AG20443 (cell line): Measurements from ENCODE around the gene HCFC1R1.

ENCODE experiments used
- DNase-seq: peaks from one replicate; pipeline ENCODE4 v3.0.0; 2012; ENCODE audit warnings: low spot score, mixed read lengths

Gene HCFC1R1

GRCh38 chr16:3000540-3000939 is 23.2 kb downstream of the HCFC1R1 start:
- DNase-seq = no peak

DNA sequence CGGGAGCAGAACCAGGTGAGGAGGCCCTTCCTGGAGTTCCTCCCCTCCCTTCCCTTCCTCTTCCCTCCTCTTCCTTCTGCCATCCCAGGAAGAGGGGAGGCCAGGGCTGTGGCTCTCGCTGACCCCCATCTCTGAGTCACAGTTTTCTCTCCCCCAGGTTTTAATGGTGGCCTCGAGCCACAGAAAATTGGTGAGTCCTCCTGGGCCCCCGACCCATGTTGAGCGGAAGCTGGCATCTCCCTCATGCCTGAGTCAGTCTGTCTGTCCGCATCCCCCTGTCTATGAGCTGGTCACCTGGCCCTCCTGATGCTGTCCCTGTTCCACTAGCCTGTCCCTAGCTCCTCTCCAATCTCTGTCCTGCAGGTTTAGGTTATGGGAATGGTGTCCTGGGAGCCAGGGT is 23.8 kb downstream of the HCFC1R1 start:
- DNase-seq = no peak

GRCh38 chr16:2996298-2996697 is 27.4 kb downstream of the HCFC1R1 start:
- no peak for DNase-seq

GRCh38 chr16:2992383-2993081 is 31.2 kb downstream of the HCFC1R1 start:
- DNase-seq = no peak

DNA sequence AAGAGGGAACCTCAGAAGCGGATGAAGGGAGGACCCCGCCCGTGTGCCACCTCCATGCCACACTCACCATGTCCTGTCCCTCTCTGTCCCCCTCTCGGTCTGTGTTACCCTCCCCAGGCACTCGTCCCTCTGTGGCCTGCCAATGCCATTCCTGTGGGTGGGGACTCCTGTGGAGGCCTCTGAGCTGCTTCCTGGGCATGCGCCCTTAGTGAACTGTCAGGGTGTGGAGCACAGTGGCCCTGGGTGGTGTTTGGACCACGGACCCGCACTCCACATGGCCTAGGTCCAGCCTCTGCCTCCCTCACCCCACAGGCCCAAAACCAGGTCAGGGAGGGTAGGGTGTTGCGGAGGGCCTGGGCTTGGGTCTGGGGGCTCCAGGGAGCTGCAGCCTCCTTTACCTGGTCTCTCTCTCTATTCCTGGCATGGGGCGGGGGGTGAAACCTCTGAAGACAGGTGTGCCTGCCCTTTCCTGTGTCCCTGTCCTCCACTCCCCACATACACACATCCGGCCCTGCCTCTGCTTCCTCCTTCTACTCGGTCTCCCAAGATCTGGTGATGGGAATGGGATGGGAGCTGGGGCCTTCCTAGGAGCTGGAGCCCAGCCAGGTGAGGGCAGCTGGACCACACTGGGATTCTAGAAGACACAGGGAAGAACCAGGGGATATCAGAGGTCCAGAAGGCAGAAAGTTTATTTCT is 32.0 kb downstream of the HCFC1R1 start:
- DNase-seq = no peak

DNA sequence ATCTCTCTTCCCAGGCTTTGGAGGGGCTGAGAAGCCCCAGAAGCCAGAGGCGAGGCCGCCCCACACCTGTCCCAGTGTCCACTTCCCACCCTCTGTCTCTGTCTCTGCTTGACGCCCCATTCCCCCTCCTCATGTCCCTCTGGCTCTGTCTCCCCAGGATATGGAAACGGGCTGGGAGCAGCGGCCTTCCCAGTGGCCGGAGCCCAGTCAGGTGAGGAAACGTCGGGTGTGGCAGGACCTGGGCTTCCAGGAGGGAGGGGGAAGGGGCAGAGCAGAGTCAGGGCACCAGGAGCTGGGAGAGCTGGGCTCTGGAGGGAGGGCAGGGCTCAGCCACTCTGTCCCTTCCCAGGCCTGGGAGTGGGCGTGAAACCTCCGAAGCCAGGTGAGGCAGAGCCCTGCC is 32.9 kb downstream of the HCFC1R1 start:
- no peak for DNase-seq

DNA sequence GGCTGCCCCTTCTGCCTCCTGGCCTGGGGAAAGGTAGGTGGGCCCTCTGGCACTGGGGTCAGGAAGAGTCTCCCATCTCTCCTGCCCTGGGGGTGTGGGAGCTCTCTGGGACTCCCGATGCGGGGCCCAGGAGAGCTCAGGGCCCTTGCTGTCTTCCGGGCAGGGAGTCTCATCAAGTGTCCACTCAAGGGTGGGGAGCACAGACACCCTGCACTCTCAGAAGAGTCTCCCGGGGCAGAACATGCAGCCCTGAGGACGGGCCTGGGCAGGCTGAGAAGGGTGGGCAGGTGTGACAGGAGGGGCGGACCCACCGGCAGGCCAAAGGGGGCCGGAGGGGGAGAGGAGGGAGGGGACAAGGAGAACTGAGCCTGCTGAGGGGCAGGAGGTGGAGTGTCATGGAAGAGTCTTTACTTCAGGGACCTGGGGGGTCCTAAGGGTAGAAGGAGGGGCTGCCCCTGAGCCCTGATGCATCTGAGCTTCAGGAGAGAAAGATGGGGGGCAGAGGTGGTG is 35.1 kb downstream of the HCFC1R1 start:
- DNase-seq = no peak

GRCh38 chr16:2987833-2988232 is 35.9 kb downstream of the HCFC1R1 start:
- DNase-seq = no peak

DNA sequence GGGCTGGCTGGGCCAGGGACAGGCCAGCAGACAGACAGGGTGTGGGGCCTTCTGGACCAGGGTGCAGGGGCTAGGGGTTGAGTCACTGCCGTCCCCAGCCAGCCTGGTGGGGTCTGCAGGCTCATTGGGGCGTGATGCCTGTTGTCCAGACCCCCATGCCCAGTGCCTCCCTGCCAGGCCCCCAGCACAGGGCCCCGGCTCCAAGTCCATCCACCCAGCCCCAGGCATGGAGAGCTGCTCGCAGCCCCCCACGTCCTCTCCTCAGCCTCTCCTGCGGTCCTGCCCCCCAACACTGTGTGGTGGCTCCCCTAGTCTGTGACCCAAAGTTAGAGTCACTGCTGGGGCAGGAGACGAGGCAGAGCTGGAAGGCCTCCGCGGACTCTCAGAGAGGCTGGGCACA is 36.5 kb downstream of the HCFC1R1 start:
- DNase-seq = no peak

DNA sequence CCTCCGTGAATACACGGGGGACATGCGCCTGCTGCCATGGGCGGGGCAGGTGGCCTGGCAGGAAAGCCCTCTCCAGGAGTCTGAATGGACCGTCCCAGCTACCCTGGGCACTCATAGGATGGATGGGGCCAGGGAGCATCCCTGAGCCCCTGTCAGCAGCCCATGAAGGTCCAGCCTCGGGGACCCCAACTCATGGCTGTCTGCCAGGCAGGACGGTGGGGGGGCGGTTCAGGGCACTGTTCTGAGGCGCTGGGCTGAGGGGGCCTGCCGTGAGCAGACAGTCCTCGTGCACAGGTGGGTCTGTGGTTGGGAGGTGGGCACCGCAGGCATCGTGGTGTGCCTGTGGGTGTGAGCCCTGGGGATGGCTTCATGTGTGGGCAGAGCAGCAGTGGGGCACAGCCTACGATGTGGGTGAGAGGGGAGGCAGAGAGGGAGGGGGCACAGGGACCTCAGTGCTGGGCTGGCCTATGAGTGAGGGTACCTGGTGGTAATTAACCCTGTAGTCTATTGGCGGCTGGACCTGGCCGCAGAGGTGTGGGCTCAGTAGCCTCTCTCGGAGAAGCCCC is 37.0 kb downstream of the HCFC1R1 start:
- DNase-seq = no peak

- DNase-seq = no peak
Observed at GRCh38 chr16:2985893-2986355, 37.8 kb downstream of the HCFC1R1 start.

GRCh38 chr16:2985462-2985861 is 38.3 kb downstream of the HCFC1R1 start:
- no peak for DNase-seq

DNA sequence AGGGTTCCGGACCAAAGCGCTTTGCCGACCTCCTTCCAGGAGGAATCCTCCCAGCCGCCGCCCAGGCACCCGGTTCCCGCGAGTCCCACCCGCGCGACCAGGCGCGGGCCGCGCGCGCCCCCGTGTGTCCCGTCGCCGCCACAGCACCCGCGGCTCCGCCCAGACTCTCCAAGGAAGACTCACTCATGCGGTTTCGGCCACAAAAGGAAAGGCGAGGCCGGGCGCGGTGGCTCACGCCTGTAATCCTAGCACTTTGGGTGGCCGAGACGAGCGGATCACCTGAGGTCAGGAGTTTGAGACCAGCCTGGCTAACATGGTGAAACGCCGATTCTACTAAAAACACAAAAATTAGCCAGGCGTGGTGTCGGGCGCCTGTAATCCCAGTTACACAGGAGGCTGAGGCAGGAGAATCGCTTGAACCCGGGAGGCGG is 40.0 kb downstream of the HCFC1R1 start:
- DNase-seq = peak; percentile 96

DNA sequence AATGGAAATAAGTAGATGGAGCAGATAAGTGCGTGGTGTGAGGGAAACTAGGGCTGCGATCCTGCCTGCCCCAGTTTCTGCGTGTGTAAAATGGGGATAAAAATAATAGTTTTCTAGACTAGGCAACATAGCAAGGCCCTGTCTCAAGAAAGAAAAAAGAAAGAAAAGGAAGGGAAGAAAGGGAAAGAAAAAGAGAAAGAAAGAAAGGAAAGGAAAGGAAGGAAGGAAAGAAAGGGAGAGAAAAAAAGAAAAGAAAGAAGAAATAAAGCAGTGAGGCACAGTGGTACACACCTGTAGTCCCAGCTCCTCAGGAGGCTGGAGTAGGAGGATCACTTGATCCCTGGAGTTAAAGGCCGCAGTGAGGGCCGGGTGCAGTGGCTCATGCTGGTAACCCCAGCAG is 41.3 kb downstream of the HCFC1R1 start:
- no peak for DNase-seq

- no peak for DNase-seq
Observed at GRCh38 chr16:2981899-2982250, 41.9 kb downstream of the HCFC1R1 start.

DNA sequence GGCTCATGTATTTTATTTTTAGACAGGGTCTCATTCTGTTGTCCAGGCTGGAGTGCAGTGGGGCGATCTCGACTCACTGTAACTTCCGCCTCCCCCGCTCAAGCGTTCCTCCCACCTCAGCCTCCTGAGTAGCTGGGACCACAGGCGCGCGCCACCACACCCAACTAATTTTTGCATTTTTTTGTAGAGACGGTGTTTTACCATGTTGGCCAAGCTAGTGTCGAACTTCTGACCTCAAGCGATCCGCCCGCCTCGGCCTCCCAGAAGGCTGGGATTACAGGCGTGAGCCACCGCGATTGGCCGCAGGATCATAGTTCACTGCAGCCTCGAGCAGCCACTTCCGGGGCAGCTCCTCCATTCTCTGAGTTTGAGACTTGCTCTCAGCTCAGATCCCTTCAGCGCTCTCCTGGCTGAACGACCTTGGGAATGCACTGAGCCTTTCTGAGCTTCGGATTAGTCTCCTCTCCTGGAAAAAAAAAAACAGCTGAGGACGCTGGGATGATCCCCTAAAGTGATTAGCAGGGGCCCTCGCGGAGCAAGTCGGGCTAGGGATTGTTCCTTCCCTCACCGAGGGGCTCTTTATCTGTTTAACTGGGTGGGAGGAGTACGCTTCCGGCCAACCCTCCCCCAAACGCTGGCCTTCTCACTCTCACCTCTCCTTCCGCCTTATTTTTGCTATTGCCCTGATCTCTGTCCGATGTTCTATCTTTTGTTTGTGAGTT is 42.4 kb downstream of the HCFC1R1 start:
- no peak for DNase-seq

- DNase-seq = peak; percentile 100
Observed at GRCh38 chr16:2980227-2981176, 43.2 kb downstream of the HCFC1R1 start, which contains the start of gene PKMYT1. Gene PKMYT1 (minus strand): TSS chr16:2980446. CDS start chr16:2979657, 789 bp downstream.

DNA sequence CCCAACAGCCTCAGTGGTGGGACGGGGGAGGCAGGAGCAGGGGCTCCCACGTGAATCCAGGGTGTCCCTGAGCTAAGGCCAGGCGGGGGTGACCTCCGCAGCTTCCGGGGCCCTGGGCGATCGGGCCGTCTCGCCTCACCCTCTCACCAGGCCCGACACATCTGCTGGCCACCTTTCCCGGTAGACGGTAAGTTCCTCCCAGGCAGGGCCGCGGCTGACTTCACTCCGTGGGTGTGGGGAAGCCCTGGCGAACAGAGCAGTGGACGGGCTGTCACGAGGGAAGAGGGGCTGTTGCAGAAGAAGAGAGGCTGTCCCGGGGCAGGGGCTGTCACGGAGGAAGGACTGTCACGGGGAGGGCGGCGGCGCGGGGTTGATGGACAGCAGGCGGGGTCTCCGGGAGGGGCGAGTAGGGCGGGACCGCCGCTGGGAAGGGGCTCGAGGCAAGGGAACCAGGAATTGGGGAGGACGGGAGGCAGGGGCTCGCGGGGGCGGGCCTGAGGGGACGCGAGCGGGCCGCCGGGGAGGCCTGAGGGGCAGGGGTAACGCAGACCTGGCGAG is 44.0 kb downstream of the HCFC1R1 start:
- peak; percentile 30 for DNase-seq

DNA sequence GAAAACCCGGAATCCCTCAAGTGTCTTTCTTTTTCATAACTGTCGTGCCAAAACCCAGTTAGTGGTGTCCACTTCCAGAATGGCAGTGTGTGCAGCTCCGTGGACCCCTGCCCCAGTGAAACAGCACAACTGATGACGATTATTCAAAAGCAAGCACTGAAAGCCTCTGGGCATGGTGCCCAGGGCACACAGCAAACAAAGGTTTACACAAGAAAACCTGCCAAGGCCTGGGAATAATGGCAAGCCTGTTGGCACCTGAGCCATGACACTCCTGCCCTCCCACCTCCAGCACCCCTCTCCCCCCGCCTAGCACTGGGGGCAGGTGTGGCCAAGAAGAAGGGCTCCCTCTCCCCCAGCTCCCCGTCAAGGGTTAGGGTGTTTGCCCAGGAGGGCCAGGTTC is 46.3 kb downstream of the HCFC1R1 start:
- DNase-seq = no peak

DNA sequence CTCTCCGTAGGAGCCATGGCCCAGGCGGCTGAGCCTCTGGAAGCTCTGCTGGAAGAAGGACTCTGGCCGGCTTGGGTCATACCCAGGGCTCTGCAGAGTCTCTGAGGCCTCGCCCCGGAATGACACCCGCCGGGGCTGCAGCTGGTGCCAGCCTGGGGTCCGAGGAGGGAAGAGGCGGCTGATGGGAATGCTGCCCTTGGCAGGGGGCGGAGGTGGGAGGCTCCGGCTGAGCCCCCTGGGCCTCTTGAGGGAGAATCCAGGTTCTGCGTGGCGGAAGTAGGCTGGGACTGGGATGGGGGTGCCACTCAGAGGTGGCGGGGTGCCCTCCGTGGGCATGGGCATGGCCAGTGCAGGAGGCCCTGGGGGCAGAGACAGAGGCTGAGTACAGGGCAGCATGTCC is 47.1 kb downstream of the HCFC1R1 start:
- DNase-seq = no peak

DNA sequence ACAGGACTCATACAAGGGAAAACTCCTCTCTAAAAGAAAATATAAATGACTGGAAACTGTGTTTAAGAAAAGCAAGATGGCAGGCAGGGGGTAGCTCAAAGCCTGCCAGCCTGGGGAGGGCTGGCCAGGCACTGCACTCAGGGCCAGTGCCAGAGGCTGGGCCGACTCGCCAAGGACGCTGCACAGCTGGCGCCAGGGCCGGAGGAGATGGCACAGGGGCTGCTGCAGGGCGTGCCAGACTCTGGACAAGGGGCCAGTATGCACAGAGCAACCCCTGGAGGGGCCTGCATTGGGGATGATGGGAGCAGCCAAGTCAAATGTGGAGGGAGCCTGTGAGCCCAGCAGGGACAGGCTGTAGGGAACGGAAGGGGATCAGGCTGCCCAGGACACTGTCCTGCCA is 47.5 kb downstream of the HCFC1R1 start:
- DNase-seq = no peak
